Measurements from ENCODE around the gene MAGI1.
"Not testable (repeated sequence)": the region's sequence is repeated elsewhere in the genome, so short reads cannot be mapped to it uniquely, and the experiment has no call there.

MAGI1 gene

DNA sequence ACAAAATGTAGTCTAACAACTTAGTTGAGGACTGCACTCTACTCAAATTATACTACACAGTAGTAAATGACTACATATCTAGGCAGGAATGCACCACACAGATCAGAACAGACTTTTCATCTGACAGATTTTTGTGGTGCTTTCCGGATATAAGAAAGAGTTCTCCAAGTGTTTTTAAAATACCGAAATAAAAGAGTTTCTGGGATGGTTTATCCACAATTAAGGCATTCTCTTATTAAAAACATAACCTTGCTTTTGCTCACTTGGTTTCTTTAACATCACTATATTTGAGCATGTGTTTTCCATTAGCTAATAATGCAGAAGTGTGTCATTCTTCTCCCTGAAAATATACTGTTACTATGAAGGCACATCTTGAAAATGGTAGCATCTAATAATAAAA is 132.9 kb downstream of the MAGI1 start:
- DNase-seq (ENCODE audit: low read depth in 2 of 2): no peak

DNA sequence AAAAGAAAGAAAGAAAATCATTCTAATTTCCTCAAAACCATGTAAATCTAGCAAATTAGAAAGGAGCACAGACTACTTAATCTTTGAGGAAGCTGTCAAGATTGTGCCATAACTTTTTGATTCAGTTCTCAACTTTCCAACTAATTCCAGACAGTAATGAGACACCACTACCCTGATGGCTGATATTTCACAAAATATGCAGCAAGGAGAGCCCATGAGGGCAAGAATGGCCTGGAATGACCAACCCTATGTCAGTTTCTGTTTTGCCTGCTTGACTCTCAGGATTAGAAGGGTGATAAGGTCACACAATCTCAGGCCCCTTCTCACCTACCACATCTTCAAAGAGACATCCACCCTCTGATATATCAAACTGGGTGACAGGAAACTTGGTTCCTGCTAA is 134.7 kb downstream of the MAGI1 start:
- no peak for DNase-seq (ENCODE audit: low read depth in 2 of 2)

DNA sequence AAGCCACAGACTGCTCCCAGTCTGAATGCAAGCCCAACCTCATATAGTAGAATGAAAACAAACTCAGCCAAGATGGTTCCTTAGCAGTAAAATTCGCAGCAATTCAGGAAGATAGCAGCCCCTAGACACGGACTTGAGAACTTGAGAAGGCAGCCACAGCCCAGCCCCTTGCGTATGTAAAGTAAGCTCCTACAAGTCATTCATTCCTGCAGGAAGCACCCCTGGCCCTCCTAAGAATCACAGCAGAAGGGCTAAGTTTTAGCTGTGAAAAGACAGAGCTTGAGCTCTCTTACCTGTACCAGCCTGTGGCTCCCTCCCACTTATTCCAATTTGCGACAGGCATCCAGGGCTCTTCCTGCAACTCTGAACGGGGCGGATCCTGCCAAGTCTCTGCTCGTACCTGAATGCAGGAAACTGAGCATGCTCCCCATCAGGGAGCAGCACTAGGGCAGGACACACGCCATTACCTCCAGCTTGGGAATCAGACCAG is 136.4 kb downstream of the MAGI1 start:
- no peak for DNase-seq (ENCODE audit: low read depth in 2 of 2)

DNA sequence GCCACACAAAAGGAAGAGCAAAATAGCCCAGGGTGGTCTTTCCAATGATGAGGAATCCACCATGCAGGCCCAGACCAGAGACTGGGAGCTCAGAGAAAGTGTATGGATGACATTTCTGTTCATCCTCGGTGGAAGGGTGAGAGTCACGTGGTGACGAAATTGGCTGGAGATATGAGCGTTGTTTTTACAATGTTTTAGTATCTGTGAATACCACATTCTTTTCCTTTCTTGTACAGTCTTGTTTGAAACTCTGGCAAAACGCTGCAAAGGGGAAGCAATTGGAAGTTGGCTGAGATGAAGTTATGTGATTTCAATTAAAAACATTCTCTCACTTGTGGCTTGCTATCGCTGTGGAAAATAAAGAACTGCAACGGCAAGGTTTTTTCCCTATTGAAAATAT is 137.5 kb downstream of the MAGI1 start:
- no peak for DNase-seq (ENCODE audit: low read depth in 2 of 2)

DNA sequence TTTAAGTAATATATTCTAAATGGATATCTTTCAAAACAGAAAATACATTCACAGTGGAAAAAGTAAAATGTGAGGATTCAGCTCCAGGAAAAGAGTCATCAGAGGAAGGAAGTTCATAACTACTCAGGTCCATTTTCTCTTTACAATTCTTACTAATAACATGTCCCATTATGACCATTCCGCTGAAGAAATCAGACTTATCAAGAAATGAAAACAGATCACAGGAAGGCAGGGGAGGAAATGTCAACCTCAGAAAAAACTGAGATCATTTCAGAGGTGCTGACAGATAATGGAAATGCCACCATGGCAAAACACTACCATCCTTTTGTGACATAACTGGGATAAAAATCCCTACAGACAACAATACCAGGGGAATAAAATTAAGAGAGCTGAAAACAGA is 139.5 kb downstream of the MAGI1 start:
- DNase-seq (ENCODE audit: low read depth in 2 of 2): no peak

DNA sequence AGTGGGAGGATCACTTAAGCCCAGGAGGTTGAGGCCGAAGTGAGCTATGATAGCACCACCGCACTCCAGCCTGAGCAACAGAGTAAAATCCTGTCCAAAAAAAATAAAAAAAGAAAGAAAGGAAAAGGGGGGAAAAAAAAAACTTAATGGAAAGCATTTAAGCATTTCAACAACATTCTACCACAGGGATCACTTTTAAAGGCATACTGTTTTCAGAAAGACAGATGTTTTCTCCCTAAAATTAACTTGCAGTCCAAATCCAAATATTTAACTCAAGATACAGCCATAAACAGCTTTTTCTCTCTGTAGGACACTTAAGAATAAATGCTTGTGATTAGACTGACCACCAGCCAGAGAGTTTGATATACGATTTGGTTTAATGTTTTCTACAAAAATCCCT is 141.0 kb downstream of the MAGI1 start:
- no peak for DNase-seq (ENCODE audit: low read depth in 2 of 2)

DNA sequence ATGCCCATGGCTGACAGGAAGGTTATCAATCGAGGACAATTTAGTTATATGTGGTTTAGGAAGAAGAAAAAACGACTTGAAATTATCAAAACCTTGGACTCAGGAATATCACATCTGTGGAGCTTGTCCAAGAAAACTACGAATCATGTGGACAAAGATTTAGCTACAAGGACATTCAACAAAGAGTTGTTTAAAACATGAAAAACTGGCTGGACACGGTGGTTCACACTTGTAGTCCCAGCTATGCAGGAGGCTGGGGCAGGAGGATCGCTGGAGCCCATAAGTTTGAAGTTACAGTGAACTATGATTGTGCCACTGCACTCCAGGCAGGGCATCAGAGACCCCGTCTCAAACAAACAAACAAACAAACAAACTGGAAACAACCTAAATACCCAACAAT is 142.4 kb downstream of the MAGI1 start:
- no peak for DNase-seq (ENCODE audit: low read depth in 2 of 2)

DNA sequence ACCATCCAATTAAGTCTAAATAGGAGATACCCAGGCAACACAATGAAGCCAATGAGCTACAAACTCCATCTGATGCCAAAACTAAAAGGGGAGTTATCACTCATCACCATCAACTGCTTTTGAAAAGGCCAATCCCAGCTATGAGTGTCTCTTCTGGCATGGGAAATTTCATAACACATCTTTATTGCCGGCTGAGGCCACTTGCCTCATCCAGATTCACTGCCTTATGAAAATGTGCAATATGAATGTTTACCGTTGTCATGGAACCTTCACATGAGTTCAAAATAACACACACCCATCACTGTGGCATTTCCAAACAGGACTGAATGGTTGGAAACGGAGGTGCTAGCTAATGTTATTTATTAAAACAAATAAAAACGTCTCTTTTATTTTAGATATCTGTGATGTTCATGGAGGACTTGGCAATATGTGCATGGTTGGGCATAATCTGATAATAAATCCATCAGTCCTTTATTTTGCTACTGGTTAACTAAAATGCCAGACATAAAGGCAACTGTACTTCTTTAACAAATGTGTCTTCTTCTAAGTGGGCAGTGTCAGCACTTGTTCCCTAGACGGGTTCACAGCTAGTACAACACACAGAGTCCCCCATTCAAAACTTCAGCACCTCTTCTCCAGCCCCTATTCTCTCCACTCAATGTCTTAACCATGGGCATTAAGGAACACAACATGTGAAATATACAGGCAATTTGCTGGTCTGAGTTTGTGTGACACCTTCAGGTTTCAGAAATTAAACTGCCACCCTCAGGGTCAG is 143.9 kb downstream of the MAGI1 start:
- DNase-seq (ENCODE audit: low read depth in 2 of 2): no peak

DNA sequence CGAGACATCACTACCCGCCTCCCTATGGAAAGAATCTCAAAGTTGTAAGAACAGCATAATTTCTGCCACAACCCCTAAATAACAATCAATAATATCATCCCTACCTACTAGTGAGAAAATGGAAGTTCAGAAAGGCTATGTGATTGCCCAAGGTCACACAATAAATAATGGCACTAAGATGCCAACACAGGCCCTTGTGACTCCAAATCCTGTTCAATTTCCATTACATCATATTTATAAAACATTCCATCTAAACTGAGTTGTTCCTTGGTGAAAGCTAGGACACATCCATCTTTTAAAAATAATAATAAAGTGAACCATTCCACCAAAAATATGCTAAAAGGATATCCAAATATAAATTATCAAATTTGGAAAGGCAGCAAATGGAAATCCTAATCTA is 144.6 kb downstream of the MAGI1 start:
- no peak for DNase-seq (ENCODE audit: low read depth in 2 of 2)

DNA sequence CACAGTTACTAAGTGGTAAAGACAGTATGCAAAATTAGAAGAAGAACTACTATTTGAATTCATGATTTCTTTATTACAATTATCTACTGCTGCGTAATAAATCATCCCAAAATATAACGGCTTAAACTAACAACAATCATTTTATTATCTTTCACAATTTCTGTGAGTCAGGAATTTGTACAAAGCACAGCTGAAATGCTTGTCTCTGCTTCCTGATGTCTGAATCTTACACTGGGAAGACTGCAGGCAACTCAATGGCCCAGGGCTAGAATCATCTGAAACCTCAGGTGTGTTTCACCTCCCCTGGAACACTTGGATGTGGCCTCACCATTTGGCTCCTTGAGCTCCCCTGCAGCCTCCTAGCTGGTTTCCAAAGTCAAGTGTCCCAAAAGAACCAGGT is 145.1 kb downstream of the MAGI1 start:
- DNase-seq (ENCODE audit: low read depth in 2 of 2): no peak

DNA sequence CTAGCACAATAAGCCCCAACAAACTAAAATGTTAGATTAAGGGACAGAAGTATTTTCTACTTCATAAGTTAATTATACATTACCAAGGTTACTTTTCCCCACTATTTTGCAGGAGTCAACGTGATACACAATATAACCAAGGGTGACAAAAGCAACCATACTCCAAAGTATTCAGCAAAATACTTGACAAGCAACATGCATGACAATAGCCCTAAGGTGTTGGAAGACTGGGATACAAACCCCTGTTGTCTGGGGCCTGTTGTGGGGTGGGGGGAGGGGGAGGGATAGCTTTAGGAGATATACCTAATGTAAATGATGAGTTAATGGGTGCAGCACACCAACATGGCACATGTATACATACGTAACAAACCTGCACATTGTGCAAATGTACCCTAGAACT is 147.2 kb downstream of the MAGI1 start:
- DNase-seq (ENCODE audit: low read depth in 2 of 2): not testable (repeated sequence)

DNA sequence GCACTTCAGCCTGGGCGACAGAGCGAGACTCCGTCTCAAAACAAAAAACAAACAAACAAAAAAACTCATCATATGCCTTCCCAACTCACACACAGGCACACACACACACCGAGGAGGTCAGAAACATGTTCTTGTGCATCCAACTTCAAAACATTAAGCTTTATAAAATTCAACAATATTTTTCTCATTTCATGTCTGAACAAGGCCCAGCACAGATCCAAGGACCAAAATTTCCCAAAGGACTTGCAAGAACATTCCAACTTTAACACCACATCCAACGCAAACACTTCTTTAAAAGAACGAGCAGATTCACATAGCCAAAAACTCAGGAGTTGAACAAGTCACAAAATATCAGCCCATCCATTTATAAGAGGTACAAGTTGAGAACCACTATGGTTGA is 148.4 kb downstream of the MAGI1 start:
- no peak for DNase-seq (ENCODE audit: low read depth in 2 of 2)

DNA sequence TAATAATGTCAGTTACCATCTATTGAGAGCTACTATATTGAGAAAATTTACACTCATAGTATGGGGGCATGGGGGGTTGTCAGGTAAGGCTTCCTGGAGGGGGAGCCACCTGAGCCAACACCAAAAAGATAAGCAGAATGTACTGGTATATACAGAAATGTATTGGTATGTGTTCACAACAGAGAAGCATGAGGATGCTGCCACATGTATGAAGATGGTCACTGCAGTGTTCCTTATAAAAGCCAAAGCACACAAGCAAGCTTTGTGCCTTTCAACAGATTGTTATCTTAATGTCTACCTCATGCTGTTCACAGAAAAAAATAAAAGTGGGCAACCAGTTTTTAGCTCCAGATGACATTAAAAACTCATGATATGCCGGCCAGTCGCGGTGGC is 149.0 kb downstream of the MAGI1 start:
- no peak for DNase-seq (ENCODE audit: low read depth in 2 of 2)

DNA sequence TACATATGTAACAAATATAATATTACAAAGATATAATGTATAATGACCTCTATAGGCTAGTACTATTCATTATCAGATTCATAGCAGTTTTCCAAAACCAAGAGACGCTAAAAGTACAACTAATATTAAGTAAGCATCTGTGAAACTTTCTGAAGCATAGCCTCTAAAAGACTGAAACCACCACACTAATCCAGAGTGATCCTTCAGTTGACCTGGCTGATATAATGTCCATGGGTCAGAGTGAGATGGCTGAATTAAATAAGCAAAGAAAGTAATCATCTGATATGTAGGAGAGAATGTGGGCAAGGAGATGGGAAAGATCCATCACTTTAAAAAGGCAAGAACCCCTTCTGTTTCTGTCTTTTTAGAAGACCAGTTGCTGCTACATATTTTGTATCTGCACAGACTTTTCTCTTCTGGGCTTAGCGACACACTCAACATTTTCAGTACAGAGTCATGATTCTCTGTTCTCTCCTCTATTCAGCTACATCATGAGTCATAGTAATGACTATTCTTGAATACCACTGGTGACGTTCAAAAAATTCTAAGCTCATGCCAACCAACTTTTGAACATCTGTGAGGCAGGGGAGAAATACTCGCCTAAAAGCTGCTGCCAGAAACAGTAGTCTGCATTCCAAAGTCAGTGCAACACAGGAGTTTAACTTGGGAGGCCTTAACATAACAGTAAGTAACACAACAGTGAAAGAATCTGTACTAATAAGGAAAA is 149.6 kb downstream of the MAGI1 start:
- DNase-seq (ENCODE audit: low read depth in 2 of 2): no peak

DNA sequence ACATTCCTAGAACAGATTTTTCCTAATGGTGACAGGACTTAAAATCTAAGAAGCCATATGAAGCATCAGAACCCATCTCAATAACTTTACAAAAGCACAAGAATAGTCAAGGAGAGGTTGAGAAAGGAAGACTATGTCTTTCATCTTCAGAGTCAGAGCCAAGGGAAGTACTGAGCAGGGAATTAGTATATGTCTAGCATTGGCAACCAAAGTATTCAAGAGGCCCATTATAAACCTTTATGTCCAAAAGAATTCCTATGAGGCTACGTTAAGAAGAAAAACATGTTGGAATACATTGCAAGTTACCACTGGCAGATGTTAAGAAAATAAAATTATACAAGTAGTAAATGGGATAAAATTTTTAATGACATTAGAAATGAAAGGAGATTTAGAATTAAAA is 150.5 kb downstream of the MAGI1 start:
- DNase-seq (ENCODE audit: low read depth in 2 of 2): no peak

DNA sequence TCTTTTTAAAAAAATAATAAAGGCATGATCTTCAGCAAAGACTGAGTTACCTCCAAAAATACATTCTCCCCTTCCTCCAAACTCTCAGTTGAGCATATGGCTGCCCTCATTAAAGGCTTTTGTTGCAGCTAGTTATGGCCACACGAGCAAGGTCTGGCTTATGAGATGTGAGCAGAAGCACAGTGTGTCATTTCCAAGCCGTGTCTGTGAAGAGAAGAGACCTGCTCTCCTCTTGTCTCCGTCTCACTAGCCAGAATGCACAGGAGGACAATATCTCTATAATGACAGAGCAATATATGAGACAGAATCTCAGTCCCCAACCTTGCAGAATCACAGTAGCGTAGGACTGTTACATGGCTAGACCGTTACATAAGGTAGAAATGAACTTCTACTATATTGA is 152.3 kb downstream of the MAGI1 start:
- DNase-seq (ENCODE audit: low read depth in 2 of 2): no peak

DNA sequence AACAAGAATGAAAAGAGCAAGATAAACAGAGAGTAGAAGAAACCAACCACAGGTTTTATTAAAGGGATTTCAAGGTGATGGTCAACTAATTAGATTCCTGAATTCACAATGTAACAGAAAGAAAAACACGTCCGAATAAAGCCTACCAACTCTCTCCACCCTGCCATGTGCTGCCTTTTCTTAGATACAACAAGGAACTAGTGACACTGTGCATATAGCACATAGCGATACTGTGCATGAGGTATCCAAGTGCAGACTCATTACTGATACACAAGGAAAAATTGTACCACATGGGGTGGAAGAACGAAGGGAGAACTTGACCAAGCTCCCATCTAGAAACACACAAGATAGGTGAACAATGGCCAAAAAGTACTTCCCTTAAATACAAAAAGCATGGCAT is 154.6 kb downstream of the MAGI1 start:
- no peak for DNase-seq (ENCODE audit: low read depth in 2 of 2)

DNA sequence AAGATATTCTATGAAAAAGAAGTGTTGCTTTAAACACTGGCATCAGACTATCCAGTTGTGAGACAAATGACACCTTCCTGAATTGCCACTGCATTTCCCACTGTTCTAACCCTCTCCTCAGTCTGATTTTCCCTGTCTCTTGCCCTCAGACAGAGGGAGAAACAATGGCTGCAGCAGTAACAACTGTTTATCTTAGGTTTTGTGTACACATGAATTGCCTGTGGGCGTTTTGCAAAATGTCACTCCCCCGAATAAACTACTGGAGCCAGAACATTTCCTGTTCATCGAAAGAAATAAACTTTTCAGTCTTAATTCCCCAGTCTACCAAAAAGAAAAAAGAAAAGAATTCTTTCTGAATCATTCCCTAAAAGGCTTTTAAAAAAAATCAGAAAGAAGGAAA is 155.1 kb downstream of the MAGI1 start:
- no peak for DNase-seq (ENCODE audit: low read depth in 2 of 2)

DNA sequence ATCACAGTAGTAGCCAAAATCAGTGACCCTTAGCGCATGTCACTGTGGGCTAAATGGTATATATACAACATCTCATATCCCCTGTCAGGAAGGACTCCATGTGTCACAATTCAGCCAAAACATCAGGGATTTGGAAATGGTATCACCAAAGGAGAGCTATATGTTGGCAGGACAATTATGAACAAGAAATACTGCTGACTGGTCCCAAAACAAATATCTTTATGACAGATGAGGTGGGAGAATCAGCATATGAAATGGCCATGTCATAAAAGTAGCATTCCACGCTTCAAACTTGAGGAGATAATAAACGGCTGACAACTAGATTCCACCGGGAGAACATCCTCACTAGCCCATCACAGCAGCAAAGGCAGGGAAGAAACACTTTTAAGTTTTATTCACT is 158.4 kb downstream of the MAGI1 start:
- no peak for DNase-seq (ENCODE audit: low read depth in 2 of 2)

DNA sequence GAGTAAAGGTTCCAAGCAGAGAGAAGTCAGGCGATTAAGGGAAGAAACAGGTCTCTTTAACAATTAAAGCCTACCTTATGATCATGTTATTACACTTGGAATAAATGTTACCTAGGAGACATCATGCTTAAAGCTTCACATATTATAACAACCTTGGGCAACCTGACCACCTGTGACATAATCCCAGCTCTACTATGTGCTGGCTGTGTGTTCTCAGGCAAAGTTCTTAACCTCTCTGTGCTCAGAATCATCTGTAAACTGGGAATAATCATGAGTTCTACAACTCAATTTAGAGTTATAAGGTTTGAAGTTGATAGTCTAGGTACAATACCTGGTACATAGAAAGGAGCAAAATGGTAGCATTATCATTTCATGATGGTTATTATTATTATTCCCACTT is 159.3 kb downstream of the MAGI1 start:
- DNase-seq (ENCODE audit: low read depth in 2 of 2): no peak

DNA sequence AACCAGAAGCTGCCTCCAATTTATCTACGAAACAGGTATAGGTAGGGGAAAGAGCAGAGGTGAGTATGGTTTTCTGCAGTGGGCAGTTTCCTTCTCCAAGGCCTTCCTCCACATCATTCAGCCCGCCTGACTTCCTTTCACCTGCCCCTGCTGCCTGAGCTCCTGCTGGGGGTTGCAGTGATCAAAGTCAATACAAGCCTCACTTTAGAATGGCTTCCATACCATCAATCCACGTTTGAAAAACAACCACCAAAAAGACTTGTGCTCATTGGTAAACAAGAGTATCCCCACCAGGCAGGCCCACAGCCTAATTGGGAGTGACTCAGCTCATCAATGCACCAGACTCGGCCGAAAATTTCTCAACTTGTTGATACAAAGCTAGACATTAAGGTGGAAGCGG is 159.9 kb downstream of the MAGI1 start:
- DNase-seq (ENCODE audit: low read depth in 2 of 2): no peak

DNA sequence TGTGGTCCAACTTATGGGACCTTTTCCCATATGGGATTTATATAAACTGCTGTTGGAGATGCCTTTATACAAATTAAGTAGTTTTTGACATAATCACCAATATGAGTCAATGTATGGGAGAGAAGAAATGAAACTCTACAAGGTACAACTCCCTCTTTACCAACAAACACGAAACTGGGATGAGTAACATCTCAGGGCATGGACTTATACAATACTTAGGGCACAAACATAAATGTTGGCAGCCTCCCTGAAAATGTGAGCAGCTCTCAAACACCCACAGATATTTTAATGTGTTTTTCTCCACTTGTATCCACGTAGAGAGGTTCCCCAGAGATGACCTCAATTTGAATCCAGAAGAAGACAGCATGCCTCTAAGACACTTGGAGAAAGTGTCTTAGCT is 161.6 kb downstream of the MAGI1 start:
- no peak for DNase-seq (ENCODE audit: low read depth in 2 of 2)

DNA sequence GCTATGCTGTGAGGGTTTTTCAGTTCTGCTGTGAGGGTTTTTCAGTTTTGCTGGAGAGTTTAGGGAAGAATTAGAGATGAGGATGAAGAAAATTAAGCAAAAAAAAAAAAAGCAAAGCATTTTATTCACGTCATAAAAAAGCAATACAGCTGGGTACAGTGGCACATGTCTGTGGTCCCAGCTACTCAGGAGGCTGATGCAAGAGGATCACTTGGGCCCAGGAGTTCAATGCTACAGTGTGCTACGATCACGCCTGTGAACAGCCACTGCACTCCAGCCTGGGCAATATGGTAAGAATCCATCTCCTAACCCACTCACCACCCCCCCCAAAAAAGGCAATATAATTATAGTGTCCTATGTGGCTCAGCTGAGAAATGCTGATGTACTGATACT is 162.7 kb downstream of the MAGI1 start:
- no peak for DNase-seq (ENCODE audit: low read depth in 2 of 2)

Measured in stimulated activated CD8-positive, alpha-beta memory T cell treated with anti-CD3 and anti-CD28 coated beads, Interleukin-15, amount 100 ng/mL, for 48 hours (primary cell).